ENCODE measurements around the gene PRR4. TPM values are rescaled to one million over a fixed set of nuclear protein-coding genes. Genes with fewer than 3 reads are reported as not detected.

Gene PRR4, protein sequence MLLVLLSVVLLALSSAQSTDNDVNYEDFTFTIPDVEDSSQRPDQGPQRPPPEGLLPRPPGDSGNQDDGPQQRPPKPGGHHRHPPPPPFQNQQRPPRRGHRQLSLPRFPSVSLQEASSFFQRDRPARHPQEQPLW
- total RNA-seq = 0.64 TPM

GRCh38 chr12:10849425-10849878, at the start of gene PRR4:
Gene PRR4, minus strand, starts transcription at chr12:10849475. Its CDS starts 38 bp downstream, at chr12:10849437.
- no peak for ATAC-seq

- no peak for ATAC-seq
These were observed 47.6 kb upstream of the PRR4 start for GRCh38 chr12:10896854-10897253.

DNA sequence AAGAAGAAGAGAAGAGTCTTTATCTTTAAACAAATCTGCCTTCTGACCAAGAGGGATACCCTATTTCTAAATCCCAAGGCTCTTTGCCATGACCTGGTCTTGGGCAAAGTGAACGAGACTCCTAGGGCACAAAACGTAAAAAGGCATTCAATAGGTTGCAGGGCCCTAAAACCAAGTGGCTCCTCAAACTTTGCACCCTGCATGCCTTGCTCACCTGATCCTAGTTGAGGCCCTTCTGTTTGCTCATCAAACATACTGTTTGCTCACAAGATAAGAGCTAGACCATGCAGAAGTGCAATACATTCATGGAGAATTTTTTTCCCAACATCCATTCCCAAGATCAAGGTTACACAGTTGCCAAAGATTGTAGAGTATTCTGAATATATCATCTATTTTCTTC, 42.7 kb upstream of the PRR4 start:
- ATAC-seq = no peak

- no peak for ATAC-seq
These were observed 40.0 kb upstream of the PRR4 start for GRCh38 chr12:10889226-10889625.

- ATAC-seq = no peak
These were observed 34.9 kb upstream of the PRR4 start, which contains the start of gene PRH1 for GRCh38 chr12:10884086-10884725. Gene PRH1, minus strand, starts transcription at chr12:10884255. Its CDS starts 38 bp downstream, at chr12:10884217.

DNA sequence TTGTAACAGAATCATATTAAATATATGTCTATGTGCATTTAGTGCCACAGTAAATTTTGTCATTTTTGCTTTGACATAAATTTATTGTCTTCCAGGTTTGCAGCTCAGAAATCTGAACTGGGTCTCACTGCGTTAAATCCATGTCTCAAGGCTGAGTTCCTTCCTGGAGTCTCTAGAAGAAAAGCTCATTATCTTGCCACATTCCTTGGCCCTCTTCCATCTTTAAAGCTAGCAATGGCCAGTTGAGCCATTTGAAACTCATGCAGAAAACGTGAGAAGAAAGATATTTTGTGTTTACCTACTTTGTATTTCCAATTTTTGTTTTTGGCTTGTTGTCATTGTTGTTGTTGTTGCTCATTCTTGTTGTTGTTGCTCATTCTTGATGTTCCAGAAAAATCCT, 24.1 kb upstream of the PRR4 start:
- no peak for ATAC-seq

DNA sequence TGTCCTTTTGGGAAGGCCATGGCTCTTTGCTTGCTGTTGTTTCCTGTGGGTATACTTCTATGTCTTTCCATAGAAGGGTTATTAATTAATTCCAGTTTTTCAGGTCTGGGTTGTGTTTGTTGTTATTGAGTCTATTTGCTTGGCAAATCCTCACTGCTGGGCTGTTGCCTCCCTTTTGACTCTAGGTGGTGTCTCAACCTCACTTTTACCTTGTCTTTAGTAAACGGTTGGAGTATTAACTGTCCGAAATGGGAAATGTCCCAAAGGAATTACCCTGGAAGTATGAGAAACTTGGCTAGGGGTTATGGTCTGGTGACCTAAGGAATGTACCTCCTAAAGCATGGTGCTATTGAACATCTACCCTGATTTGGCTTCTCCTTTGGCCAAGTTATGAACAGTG, 18.1 kb upstream of the PRR4 start:
- ATAC-seq = peak; percentile 33

DNA sequence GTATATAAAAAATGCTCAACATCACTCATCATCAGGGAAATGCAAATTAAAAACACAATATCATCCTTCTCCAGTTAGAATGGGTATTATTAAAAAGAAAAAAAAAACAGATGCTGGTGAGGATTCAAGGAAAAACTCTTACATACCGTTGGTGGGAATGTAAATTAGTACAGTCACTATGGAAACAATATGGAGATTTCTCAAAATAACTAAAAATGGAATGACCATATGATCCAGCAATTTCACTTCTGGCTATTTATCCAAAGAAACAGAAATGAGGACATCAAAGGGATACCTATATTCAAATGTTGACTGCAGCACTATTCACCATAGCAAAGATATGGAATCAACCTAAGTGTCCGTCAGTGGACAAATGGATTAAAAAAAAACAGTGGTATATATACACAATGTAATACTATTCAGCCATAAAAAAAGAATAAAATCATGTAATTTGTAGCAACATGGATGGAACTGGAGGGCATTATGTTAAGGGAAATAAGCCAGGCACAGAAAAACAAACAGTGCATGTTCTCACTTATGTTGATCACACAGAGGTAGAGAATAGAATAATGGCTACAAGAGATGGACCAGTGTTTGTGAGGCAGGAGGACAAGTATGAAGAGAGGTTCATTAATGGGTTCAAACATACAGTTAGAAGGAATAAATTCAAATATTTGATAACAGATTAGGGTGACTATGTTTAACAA, 14.4 kb upstream of the PRR4 start:
- no peak for ATAC-seq

- ATAC-seq = no peak
These were observed 12.1 kb upstream of the PRR4 start for GRCh38 chr12:10861366-10861765.

DNA sequence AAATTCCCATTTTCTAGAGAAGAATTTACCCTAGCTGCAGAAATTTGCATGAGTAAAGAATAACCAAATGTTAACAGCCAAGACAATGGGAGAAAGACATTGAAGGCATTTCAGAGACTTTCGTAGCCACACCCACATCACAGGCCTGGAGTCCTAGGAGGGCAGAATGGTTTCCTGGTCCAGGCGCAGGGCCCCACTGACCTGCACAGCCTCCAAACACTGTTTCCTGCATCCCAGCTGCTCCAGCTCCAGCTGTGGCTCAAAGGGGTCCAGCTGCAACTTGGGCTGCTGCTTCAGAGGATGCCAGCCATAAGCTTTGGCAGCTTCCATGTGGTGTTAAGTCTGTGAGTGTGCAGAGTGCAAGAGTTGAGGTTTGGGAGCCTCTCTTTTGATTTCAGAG, 6.5 kb upstream of the PRR4 start:
- no peak for ATAC-seq

- no peak for ATAC-seq
These were observed 4.5 kb upstream of the PRR4 start for GRCh38 chr12:10853776-10854175.

DNA sequence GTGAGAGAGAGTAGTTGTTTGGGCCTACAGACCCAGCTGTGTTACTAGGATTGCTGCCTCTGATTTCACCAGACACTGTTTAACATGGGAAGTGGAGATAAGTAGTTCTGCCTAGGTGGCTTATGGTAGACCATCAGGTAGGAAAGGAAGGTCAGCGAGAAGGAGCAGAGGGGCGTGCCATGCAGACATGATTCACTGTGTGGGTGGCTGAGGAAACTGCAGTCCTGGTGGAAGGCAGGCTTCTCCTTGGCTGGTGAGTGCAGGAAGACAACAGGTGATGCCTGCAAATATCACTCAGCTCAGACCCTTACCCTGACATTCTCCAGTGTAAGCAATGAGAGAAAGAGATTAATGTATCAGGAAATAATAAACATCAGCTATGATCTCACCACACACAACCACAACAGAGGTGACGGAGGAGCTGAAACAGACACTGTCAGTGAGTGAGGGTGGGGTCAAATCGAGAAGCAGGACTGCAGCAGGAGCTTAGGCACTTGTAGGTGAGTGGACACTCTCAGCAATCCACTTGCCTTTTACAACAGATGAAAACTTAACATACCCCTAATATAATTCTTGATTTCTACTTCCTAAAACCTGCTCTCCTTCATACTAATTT, 2.1 kb upstream of the PRR4 start:
- no peak for ATAC-seq

DNA sequence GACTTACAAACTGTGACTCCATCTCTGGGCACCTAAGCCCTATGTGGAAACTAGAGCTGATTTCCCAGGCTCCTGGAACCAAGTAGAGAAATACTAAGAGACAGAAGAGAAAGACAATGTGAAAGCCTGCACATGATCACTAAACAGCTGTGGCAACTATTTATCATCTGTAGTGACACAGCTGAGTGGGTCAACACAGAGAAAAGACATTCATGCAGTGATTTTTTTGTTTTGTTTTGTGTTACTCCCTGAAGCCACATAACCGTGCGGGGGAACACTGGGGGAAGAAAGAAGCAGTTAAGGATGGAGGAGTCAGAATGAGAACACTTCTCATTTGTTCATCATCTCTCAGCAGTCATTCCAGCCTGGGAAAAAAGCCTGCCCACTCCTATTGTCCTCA, 1.5 kb downstream of the PRR4 start:
- no peak for ATAC-seq

- no peak for ATAC-seq
These were observed 6.4 kb downstream of the PRR4 start for GRCh38 chr12:10842862-10843261.

DNA sequence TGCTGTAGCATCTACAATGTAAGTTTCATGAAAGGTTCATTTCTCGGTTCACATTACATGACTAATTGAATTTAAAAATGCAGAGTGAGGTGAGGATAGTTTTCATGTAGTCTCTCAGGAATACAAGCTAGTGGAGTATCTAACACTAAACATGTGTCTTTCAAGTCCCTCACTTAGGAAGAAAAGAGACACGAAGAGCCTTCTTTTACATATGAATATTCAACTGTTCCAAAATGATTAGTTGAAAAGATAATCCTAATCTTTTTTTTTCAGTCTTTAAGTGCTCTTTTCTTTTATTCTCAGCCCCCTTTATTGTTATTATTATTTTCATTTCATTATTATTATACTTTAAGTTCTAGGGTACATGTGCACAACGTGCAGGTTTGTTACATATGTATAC, 10.8 kb downstream of the PRR4 start:
- ATAC-seq = no peak

GRCh38 chr12:10829994-10830393, 19.3 kb downstream of the PRR4 start:
- ATAC-seq = no peak

- ATAC-seq = no peak
These were observed 23.0 kb downstream of the PRR4 start, which contains the start of gene TAS2R10 for GRCh38 chr12:10826258-10826657. Gene TAS2R10, minus strand, starts transcription at chr12:10826358. Its CDS starts 89 bp downstream, at chr12:10826269.

GRCh38 chr12:10824957-10825356, 24.3 kb downstream of the PRR4 start:
- no peak for ATAC-seq

DNA sequence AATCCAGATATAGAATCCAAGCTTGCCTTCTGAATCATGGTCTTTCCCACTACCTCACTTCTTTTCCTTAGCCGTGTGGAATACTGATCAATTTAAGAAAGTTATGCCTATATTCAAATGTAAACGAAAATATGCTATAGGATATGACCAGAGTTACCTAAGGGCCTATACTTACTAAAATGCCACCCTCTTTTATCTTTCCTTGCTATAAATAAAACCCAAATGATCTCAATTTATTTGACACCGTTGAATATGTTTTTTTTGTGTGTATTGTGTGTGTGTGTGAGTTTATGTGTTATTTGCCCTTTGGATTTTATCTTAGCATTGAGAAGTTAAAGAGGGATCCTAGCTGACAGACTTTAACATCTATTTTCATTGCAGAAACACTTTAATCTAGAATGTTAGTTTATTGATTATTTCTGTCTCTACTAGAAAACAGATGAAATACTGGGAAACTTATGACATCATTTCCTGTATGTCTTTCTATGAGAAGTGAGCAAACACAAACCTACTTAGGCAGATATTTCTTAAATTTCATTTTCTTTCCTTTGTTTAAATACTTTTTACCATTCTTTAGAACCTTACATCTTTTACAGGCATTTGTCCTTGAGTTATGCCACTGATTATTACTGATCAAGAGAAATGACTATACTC, 37.3 kb downstream of the PRR4 start:
- ATAC-seq = no peak

- no peak for ATAC-seq
These were observed 39.2 kb downstream of the PRR4 start, which contains the start of gene TAS2R9 for GRCh38 chr12:10810068-10810467. Gene TAS2R9, minus strand, starts transcription at chr12:10810168. Its CDS starts 93 bp downstream, at chr12:10810075.

GRCh38 chr12:10807186-10807585, 42.1 kb downstream of the PRR4 start, which contains the start of gene TAS2R8:
Gene TAS2R8, minus strand, starts transcription at chr12:10807286. Its CDS starts 306 bp downstream, at chr12:10806980.
- no peak for ATAC-seq

- no peak for ATAC-seq
These were observed 46.7 kb downstream of the PRR4 start, which contains the start of gene TAS2R7 for GRCh38 chr12:10802587-10802986. Gene TAS2R7, minus strand, starts transcription at chr12:10802627. Its CDS starts 57 bp downstream, at chr12:10802570.

All from esophagus mucosa (tissue), 1 donor.